Right lung (tissue), 5 donors: ENCODE data around the gene DNAH3. TPM values are rescaled to one million over a fixed set of nuclear protein-coding genes. Genes with fewer than 3 reads are reported as not detected.
"Not testable (repeated sequence)": the region's sequence is repeated elsewhere in the genome, so short reads cannot be mapped to it uniquely, and the experiment has no call there.

Source experiments
- DNase-seq, 2 donors: peaks; one replicate each; pipeline ENCODE4 v3.0.0-alpha.2; 2013
- polyA plus RNA-seq, 5 donors: library from polyadenylated mRNA; unstranded; fragments of 120-200 nt; gene quantifications; one replicate each; pipeline versions ENCODE4 v1.2.1 to v1.2.3, GENCODE V29; 2013; ENCODE audit warnings: inconsistent platforms in 1 of 5, low replicate concordance in 1 of 5; ENCODE audit not compliant: insufficient read length in 5 of 5, insufficient read depth in 1 of 5

DNAH3 gene
- polyA plus RNA-seq, 5 donors = 0.69 to 4.5 (median 2.8) TPM

DNA sequence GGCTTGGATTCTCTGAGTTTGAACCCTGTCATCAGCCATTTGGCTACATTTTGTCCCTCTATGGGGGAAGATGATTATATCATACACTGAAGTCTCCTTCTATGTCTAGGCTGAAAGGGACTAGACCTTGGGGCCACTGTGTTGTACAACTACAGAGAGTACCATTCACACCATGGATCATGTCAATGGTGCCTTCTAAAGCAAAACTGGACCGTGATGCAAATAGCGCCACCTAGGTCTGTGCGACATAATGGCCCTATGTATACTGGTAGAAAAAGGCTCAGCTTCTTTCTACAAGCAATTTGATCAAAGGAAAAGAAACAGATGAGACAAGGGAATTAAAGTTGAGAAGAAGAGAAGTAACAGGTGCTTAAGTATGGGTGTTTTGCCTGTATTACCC lies 149.4 kb downstream of the DNAH3 start:
- DNase-seq = no peak

DNA sequence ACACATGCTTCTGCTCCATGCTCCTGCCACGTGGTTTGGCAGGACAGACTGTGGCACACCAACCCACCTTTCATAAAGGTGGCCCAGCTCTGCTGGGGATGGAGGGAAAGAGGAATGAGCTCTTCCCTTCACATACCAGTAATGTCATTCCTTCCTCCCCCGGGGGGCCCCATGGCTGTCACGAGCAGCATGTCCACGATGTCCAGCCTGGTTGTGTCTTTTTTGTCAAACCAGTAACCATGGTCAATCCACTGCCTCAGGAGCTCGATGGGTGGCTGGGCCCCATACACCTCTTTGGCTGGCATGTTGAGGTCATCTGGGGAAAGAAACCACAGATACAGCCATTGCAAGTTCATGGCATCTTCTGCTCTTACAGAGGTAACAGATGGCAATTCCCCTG lies 153.5 kb downstream of the DNAH3 start:
- no peak for DNase-seq

DNA sequence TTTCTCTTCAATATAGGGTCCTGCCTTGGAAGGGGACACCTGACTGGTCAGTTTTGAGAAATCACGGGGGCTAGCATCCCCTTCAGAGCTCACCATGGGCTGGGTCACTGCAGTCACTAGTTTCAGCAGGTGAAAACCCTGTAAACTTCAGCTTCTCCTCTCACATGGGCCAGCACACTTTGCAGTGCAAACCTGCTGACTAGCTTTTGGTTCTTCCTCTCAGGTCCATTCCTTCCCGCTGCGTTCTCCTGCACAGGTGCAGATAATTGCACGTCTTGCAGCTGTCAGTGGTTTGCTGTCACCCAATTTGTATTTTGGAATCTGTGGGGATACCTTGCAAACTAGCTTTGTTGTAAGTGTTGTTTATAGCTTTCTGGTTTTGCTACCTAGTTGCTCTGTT lies 154.9 kb downstream of the DNAH3 start:
- DNase-seq = no peak

DNA sequence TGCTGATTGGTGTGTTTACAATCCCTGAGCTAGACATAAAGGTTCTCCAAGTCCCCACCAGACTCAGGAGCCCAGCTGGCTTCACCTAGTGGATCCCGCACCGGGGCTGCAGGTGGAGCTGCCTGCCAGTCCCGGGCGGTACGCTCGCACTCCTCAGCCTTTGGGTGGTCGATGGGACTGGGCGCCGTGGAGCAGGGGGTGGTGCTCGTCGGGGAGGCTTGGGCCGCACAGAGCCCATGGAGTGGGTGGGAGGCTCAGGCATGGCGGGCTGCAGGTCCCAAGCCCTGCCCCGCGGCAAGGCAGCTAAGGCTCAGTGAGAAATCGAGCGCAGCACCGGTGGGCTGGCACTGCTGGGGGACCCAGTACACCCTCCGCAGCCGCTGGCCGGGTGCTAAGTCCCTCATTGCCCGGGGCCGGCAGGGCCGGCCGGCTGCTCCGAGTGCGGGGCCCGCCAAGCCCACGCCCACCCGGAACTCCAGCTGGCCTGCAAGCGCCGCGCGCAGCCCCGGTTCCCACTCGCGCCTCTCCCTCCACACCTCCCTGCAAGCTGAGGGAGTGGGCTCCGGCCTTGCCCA lies 161.1 kb downstream of the DNAH3 start:
- DNase-seq = not testable (repeated sequence)

DNA sequence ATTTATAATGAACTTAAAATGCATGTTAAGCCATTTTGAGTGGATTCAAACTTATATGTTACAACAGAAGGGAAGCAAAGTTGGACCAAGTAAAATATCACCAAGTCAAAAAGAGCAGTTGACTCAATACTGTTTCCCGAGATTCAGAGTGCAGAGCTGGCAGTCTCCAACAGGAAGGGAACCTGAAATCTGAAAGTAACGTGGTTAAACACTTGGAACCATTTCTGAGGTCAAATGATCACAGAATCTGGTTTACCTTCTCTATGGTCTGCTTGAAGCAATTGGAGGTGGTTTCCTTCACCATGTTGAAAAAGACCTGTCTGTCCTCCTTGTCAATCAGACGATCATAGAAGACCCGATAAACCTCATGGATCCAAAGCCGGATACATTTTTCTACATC lies 163.6 kb downstream of the DNAH3 start:
- no peak for DNase-seq

DNA sequence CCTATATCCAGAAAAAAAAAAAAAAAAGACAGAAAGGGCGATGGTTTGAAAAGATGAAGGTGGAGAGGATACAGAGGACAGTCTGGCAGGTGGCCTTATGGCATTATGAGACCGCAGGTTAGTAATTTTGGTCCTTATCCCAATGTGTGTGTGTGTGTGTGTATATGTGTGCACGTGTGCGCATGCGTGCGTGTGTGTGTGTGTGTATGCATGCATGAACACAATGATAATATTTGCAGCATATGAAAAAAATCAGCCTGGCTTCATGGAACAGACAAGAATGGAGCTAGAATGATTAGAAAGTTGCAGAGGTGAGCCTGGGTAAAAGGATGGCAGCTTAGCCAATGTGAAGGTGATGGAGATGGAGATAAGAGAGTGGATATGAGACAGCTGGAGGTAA lies 166.6 kb downstream of the DNAH3 start:
- DNase-seq = no peak

DNA sequence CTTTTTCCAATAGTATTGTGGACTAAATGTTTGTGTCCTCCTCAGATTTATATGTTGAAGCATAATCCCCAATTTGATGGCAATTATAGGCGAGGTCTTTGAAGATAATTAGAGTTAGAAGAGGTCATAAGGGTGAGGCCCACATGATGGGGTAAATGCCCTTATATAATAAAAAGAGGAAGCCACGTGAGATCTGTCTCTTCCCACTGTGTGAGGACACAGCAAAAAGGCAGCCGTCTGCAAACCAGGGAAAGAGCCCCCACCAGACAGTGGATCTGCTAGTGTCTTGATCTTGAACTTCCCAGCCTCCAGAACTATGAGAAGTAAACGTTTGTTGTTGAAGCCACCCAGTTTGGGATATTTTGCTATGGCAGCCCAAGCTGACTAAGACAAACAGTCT lies 174.1 kb downstream of the DNAH3 start:
- DNase-seq = no peak

DNA sequence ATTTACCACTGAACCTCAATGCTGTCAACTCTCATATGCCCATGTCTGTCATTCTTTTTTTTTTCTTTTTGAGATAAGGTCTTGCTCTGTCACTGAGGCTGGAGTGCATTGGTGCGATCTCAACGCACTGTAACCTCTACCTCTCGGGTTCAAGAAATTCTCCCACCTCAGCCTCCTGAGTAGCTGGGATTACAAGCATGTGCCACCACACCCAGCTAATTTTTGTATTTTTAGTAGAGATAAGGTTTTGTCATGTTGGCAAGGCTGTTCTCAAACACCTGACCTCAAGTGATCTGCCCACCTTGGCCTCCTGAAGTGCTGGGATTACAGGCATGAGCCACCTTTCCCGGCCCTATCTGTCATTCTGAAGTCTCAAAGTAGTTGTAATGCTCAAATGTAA lies 177.4 kb downstream of the DNAH3 start:
- DNase-seq = not testable (repeated sequence)

- no peak for DNase-seq
Observed at GRCh38 chr16:20971401-20971800, 179.2 kb downstream of the DNAH3 start.

- DNase-seq = no peak
Observed at GRCh38 chr16:20969386-20969785, 181.3 kb downstream of the DNAH3 start.

DNA sequence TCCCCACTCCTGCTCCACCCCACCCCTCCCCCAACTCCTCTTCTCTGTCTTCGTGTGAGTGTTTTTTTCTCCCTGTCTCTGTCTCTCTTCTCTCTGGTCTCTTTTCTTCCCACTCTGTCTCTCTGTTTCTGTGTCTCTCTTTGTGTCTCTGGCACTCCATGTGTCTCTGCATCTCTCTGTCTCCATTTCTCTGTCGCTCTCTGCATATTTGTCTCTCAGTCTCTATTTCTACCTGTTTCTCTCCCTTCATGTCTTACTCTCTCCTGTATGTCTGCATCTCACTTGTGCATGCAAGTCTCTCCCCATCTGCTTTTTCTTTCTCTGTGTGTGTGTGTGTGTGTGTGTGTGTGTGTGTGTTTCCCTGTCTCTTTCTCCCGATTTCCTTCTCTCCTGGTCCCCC lies 181.9 kb downstream of the DNAH3 start:
- no peak for DNase-seq

GRCh38 chr16:20960899-20961298 lies 189.7 kb downstream of the DNAH3 start:
- DNase-seq = no peak

GRCh38 chr16:20957153-20957552 lies 193.5 kb downstream of the DNAH3 start:
- DNase-seq = no peak

- no peak for DNase-seq
Observed at GRCh38 chr16:20956319-20956718, 194.3 kb downstream of the DNAH3 start.

GRCh38 chr16:20954574-20954973 lies 196.1 kb downstream of the DNAH3 start:
- no peak for DNase-seq

DNA sequence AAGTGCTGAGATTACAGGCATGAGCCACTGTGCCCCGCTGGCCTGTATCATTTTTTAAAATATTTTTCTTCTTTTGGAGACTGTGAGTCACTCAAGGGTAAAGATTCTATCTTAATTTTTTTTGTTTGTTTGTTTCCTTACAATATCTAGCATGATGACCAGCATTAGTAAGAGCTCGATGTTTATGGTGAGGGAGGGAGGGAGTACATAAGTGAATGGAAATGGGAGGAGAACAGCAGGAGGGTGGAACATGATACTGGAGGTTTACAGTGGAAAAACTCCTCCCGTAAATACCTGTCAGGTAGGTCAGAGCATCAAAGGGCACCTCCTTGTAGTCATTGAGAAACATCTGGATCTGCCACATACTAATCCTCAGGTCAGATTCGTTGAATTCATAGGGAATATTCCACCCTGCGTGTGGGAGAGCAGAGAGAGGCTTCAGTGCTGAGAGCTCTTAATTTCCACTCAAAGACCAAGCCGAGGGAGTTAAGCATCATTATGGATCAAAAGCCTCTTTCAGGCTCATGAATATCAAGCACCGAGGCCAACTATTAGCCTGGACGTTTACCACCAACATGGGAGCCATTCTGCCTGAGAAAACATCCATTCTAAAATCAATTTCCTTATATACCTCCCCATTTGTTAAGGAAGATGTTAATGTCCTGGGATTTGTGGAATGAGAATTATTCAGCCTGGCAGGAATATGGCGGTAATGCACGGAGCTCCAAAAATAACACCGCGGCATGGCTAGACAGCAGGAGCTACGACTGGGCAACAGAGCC lies 198.3 kb downstream of the DNAH3 start:
- DNase-seq = no peak

DNA sequence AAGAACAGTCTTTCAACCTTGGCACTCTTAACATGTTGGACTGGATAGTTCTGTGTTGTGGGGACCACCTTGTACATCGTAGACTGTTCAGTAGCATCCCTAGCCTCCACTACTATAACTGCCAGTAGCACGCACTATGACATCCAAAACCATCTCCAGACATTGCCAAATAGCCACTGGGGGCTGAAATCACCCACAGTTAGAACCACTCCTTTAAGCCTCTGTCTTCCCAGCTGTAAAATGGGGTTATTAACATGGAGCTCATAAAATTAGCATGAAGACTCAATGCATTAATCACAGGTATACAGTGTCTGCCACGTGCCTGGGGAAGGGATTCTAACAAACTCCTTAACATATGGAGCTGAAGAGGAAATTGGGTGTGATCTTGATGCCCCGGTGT lies 200.4 kb downstream of the DNAH3 start:
- no peak for DNase-seq

DNA sequence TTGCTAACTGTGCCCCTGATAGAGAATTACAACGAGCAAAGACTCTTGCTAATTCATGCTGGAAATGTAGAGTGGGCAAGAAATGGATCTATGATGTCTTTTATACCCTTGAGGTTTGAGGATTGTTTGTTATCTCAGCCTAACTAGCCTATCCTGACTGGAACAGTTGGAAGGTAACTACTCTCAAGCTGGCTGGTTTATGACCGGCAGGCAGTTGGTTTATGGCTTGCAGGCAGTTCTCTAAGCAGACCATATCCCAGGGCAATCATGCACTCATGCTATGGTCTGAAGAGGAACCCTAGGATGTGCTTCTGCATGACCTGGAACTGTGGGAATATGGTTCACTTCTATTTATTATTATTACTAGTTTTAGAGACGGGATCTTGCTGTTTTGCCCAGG lies 201.0 kb downstream of the DNAH3 start:
- no peak for DNase-seq

DNA sequence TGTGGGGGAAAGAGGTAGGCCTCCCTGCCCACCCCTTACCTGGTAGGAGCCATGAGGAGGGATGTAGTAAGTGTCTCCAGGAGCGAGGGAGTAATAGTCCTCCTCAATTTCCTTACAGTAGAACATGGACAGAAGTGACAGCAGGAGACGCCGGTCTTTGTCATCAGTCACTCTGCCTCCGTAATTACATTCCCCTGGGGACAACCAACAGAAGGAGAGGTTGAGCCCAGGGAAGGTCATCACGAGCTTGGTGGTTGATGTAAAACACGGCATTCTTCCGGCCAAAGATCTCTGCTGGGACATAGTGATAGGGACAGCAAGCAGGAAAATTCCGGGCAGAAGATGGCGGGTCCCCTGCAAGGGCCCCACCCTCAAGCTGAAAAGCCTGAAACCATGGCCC lies 202.2 kb downstream of the DNAH3 start:
- DNase-seq = no peak

GRCh38 chr16:20946015-20946629 lies 204.5 kb downstream of the DNAH3 start:
- no peak for DNase-seq

DNA sequence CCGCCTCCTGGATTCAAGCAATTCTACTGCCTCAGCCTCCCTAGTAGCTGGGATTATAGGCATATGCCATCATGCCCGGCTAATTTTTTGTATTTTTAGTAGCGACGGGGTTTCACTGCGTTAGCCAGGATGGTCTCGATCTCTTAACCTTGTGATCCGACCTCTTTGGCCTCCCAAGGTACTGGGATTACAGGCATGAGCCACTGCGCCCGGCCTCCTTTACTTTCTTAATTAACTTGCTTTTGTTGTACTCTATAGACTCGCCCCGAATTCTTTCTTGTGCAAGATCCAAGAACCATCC lies 205.1 kb downstream of the DNAH3 start:
- not testable (repeated sequence) for DNase-seq

DNA sequence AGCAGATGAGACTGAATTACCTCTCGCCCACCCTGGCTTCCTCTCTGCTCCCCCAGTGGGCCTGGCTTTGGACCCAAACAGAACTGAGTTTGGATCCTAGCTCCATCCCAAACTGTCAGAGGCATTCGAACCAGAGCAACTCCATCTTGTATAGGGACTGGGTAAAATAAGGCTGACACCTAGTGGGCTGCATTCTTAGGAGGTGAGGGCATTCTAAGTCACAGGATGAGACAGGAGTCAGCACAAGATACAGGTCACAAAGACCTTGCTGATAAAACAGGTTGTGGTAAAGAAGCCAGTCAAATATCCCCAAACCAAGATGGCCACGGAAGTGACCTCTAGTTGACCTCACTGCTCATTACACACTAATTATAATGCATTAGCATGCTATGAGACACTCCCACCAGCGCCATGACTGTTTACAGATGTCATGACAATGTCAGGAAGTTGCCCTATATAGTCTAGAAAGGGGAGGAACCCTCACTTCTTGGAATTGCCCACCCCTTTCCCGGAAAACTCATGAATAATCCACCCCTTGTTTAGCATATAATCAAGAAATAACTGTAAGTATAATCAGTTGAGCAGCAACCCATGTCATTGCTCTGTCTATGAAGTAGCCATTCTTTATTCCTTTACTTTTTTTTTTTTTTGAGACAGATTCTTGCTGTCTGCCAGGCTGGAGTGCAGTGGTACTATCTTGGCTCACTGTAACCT lies 205.6 kb downstream of the DNAH3 start:
- no peak for DNase-seq

DNA sequence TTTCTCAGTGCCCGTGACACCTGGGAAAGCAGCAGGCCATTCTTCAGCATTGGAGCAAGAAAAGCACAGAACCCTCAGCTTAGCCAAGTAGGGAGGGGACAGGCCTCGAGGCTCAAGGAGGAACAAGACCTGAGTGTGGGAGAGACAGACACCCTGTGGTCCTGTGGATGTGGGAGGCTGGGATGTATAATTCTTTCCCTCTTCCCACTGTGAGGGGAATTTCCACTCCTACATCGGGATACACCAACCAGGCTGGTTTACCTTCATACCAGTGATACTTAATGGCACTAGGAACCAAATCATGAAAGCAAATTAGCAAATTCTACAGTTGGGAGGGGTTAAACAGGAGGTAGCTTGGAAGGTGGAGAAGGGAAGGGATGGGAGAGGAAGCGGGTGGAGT lies 208.4 kb downstream of the DNAH3 start:
- no peak for DNase-seq
